CD1c-positive myeloid dendritic cell (primary cell): ENCODE results near the gene PTH1R.

Experiments used
- DNase-seq: peaks from one replicate; pipeline ENCODE4 v3.0.0-alpha.2; 2016; ENCODE audit errors: extremely low spot score

The PTH1R gene

GRCh38 chr3:46864061-46864881 is 13.2 kb upstream of the PTH1R start:
- DNase-seq: no peak

DNA sequence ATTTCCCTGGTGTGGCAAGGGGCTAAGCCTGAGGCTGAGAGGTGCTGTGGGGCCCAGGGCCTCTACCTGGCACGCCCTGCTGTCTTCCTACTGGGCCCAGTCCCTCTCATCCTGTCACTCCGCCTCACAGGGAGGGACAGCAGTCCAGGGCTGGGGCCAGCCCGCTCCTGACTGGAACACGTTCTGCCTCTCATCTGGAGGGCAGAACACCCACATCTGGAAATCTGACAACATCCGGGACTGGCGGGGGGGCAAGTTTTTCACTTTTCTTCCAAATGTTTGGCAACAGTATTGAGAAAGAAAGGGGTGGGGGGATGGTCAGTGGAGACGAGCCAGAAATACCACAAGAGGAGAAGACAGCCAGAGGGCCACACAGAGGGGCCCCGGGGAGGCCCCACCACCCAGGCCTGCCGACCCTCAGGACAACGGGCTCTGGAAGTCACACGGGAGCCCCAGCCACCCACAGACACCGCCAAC is 12.5 kb upstream of the PTH1R start:
- no peak for DNase-seq

- no peak for DNase-seq
Measured at GRCh38 chr3:46865546-46865945, 12.0 kb upstream of the PTH1R start.

DNA sequence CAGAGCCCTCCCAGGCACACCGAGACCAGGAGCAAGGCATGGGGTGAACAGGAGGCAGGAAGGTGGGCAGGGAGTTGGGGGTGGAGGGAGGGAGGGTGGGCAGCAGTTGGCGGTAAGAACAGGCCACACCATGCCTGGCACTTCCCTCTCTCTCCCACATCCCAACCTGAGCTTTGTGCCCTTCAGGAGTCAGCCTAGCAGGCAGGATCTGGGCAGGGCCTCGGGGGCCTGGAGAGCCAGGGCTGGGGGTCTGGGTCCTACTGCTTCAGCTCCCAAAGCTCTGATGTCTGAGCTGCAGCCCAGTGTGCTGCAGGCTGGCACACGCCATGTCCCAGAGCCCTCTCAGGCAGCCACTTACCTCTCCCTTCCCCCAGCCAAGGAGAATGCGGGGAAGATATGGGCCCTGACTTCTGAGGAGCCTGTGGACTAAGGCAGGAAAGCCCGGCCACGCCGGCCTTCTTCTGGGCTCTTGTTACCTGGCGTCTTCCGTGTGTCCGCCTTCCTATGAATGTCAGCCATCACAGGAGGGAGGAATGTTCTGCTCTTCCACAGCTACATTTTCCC is 11.4 kb upstream of the PTH1R start:
- no peak for DNase-seq

DNA sequence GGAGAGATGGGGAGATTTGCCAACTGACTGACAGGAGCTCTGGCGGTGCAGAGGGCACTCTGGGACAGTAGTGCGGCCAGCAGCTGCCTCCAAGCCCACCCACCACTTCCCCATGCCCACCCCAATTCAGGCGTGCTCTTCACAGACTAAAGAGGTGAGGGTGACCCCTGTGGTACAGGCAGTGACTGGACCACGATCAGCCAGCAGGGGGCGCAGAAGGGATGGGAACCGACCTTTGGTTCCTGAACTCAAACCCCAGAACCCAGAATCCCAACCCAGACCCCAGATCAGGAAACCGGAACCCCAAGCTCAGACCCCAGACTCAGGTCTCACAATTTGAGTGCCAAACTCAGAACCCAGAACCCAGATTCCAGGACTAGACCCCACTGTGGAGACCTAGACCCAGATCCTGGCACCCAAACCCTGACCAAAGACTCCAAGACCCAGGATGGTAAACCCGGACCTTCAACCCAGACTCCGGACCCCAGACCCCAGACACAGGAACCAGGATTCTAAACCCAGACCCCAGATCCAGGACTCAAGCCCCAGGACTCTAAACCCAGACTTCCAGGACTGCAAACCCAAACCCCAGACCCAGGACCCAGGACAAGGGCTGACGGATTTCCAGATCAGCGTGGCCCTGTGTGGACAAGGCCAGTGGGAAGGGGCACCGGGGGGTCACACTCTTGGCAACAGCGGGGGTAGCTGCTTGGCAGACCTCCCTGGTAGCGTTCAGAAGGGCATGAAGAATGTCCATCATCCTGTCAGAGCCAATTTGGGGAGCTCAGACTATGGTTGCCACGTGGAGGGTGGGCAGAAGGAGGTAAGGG is 10.6 kb upstream of the PTH1R start:
- peak; percentile 76 for DNase-seq

DNA sequence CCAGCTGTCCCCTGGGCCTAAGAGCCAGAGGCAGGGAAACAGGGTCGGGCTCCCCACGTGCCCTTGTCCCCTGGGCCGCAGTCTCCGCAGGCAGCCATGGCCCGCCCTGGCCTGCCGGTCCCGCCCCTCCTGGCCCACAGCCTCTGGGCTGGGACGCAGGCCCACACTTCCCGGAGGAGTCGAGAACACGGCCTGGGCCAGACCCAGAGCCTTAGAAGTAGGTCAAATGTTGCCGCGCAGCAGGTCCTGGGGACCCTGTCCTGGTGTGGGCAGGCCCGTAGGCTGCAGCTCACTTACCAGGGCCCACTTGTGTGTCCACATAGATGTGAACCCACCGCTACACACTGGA is 10.0 kb upstream of the PTH1R start:
- no peak for DNase-seq

DNA sequence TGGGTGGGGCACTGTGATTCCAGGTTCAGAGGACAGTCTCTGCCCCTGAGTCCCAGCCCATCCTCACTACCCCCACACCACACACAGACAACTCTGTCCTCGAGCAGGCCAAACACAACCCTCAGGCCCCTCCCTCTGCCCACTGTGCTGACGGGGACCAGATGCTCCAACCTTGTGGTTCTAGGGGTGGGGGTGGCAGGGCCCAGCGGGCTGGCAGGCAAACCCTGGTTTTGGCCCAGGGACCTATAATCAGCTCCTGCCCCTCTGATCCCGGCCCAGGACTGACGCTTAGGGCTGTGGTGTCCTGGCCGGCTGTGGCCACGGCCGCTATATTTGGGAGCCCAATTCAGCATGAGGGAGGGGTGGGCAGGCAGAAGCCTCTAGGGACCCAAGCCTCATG is 9.2 kb upstream of the PTH1R start:
- no peak for DNase-seq

DNA sequence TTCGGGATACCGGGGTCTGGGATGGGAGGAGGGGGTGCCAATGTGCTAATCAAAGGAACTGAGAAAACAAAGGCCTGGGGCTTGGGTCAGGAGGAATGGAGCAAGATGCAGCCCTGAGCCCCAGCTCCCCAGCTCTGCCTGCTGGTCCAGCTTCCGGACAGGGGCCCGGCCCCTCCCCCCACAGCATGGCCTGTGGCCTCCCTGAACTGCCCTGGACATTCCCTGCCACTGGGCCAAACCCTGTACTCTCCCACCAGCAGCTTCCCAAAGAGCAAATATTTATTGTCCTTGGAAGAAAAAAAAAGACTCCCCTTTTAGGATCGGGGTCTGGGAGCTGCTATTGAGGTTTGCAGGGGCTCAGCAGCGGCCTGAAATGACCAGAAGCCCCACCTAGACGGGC is 8.6 kb upstream of the PTH1R start:
- DNase-seq: no peak

- no peak for DNase-seq
Measured at GRCh38 chr3:46869440-46869839, 8.1 kb upstream of the PTH1R start.

- no peak for DNase-seq
Measured at GRCh38 chr3:46870651-46871050, 6.9 kb upstream of the PTH1R start.

DNA sequence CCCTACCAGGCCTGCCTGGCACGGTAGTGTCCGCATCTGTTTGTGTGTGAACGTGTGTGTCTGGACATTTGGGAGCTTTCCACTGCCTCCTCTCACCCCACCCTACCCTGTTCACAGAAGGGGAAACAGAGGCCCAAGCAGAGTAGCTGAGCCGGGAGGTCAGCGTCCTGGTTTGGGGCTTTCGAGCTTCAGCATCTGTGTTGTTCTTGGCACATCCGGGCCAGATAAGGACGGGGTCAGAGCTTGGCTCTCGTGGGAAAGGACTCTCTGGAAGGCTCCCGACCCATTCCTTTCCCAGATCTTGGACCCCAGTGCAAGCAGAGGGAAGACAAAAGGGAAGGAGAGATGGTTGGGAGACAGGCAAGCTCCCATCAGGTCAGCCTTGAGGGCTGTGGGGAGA is 6.3 kb upstream of the PTH1R start:
- no peak for DNase-seq

- DNase-seq: no peak
Measured at GRCh38 chr3:46873521-46873920, 4.0 kb upstream of the PTH1R start.

DNA sequence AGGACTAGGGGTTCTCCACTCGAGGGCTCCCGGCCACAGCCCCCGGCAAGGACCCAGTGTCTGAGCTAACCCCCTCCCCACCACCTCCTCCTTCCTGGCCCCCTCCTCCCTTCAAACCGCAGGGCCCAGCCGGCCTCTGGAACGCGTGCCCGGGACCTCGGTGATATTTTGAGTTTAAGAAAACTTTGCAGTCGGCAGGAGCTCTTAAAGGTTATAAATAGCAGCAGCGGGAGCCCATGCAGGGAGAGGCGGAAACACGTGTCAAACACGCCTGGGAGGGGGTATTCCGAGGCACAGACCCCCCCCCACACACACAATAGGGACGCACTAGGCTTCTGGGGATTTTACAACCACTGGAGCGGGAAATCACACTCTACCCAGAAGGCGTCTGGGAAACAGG is 3.1 kb upstream of the PTH1R start:
- no peak for DNase-seq

- no peak for DNase-seq
Measured at GRCh38 chr3:46875560-46875959, 2.0 kb upstream of the PTH1R start.

DNA sequence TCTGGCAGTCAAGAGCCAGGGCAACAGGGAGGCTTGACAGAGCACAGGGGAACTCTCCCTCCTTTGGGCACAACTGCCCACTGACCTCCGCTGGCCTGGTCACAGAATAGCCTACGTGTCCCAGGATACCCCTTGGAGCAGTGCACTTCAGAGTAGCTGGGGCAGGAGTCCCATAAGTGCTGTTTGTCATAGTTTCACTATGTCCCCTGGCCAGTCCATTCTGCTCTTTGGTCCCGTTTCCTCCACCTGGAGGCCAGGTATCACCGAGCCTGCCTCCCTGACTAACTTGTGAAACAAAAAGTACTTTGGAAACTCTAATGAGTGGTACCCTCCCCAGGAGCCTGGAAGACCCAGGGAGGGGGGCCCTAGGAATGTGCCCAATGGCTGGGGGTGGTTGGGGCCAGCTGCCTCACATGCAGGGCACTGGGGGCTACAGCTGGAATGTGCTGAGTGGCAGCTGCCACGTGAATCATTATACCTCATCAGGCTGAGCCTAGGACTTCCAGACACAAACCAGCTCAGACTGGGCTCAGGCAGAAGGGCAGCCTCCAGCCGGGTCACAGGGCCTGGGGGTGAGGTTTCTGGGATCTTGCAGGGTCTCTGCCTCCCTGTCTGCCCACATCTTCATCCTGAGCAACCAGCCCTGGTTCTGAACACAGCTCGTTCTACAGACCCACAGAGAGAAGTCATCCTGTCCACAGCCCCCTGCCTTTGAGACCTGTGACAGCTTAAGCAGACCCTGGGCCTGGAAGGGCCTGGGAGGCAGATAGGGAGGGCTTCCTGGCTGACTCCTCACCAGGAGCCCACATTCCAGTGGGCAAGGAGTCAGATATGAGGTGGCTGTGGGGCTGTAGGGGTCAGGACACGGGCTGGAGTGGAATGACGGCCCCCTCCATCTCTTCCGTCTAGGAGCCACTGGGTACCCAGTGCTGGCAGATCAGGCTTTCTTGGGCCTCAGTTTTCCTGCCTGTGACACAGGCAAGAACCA is 914 bp upstream of the PTH1R start:
- DNase-seq: no peak

GRCh38 chr3:46878781-46879436 is 1.4 kb downstream of the PTH1R start:
- no peak for DNase-seq

- no peak for DNase-seq
Measured at GRCh38 chr3:46880884-46881595, 3.5 kb downstream of the PTH1R start.

DNA sequence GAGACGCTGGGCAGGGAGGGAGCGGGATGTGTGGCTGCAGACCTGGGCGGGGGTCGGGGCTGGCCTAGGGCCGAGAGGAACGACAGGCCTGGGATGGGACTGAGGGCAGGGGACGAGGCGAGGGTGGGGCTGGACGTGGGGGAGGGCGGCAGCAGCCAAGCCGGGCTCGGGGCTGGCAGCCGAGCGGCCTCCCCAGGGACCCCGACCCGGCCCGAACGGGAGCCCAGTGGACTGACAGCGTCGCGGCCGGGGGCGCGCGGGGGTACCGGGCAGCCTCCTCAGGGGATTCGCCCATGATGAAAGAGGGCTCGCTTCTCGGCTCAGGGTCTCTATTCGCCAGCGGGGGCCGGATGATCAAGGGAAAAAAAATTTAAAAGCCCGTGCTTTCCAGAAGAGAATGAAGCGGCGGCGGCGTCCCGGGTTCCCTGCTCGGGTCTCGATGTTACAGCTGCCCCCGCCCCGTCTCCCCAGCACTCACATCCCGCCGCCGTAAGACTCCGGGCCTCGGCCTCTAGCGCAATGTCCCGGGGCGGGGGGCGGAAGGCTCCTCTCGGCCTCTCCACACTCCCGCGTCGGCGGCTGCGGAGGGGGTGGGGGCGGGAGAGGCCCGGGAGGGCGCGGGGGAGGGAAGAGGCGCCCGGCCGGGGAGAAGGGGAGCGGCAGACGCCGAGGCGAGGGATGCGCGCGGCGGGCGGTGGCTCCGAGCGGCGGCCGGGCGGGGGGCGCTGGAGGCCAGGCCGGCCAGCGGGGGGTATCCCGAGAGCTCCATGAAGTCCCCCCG is 4.3 kb downstream of the PTH1R start:
- no peak for DNase-seq

- DNase-seq: peak; percentile 25
Measured at GRCh38 chr3:46882377-46883053, 5.0 kb downstream of the PTH1R start.
